ENCODE results near the gene UTP20. TPM values are rescaled to one million over a fixed set of nuclear protein-coding genes. Genes with fewer than 3 reads are reported as not detected.
A peak's percentile ranks its signal among the peaks of the same experiment; 100 is the strongest.
"Not testable (repeated sequence)": the region's sequence is repeated elsewhere in the genome, so short reads cannot be mapped to it uniquely, and the experiment has no call there.

UTP20 gene
- polyA plus RNA-seq, 3 donors, result 17.7 to 18.9 (median 17.9) TPM

- DNase-seq (ENCODE audit: low read depth in 3 of 3, low spot score in 2 of 3), result no peak
Observed at GRCh38 chr12:101325590-101325989, 45.7 kb downstream of the UTP20 start.

GRCh38 chr12:101327051-101327450 is 47.1 kb downstream of the UTP20 start:
- no peak for DNase-seq (ENCODE audit: low read depth in 3 of 3, low spot score in 2 of 3)

DNA sequence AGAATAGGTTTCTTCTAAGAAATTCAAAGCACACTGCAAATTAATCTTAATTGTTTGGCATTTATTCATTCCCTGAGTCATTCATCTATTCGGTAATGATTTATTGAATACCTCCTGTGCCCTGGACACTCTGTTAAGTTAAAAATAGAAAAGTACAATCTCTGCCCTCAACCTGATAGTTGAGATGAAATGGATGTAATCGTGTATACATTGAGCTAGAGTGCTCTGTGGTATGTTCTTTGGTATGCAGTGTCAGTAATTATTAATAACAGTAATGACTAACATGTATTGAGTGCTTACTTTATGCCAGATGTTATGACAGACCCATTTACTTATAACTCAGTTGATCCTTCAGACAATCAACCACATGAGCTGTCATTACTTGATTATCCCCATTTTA is 47.6 kb downstream of the UTP20 start:
- DNase-seq (ENCODE audit: low read depth in 3 of 3, low spot score in 2 of 3), result no peak

DNA sequence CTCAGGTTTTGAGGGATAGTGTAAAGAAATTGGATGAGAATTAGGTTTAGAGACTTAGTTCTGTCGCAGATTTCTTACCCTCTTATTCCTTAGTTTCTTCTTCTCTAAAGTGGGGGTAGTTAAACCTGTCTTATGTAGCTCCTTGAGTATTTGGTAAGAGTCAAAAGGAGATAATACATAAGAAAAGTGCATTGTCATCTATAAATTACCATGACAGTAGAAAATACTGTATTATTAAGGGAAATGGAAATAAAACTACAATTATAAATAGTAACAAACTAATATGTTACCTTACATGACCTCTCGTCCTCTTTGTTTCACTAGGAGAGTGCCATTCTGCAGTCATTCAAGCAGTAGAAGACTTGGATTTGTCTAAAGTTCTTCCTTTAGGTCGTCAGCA is 49.0 kb downstream of the UTP20 start:
- no peak for DNase-seq (ENCODE audit: low read depth in 3 of 3, low spot score in 2 of 3)

- DNase-seq (ENCODE audit: low read depth in 3 of 3, low spot score in 2 of 3), result no peak
Observed at GRCh38 chr12:101330631-101331030, 50.7 kb downstream of the UTP20 start.

GRCh38 chr12:101336437-101336836 is 56.5 kb downstream of the UTP20 start:
- no peak for DNase-seq (ENCODE audit: low read depth in 3 of 3, low spot score in 2 of 3)

DNA sequence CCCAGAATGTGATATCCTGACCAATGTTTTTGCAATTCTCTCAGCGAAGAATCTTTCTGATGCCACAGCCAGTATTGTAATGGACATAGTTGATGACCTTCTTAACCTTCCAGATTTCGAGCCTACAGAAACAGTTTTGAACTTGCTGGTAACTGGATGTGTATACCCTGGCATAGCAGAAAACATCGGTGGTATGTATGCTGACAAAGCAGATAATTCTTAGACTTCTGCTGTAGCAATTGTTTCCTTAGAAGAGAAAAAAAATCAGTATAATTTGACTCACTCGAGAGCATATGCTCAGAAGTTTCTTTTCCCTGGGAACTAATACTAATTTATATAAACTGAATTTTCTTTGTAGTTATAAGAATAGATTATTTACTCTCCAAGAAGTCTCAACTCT is 58.2 kb downstream of the UTP20 start:
- no peak for DNase-seq (ENCODE audit: low read depth in 3 of 3, low spot score in 2 of 3)

DNA sequence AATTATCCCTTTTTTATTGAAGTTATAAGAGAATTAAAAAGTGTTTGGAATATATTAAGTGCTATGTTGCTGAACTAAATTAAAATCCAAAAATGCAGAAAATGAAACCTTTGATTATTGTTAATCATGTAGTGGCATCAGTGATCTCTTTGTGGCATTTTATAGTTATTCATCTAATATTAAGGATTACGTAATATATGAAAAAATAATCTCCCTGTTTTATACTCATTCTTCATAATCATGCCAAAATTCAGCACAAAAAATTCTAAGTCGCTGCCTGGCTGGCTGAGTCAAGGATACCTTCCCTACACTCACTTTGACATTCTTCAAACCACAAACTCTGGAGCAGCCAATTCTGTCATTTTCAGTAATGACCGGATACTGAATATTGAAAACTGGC is 64.0 kb downstream of the UTP20 start:
- no peak for DNase-seq (ENCODE audit: low read depth in 3 of 3, low spot score in 2 of 3)

DNA sequence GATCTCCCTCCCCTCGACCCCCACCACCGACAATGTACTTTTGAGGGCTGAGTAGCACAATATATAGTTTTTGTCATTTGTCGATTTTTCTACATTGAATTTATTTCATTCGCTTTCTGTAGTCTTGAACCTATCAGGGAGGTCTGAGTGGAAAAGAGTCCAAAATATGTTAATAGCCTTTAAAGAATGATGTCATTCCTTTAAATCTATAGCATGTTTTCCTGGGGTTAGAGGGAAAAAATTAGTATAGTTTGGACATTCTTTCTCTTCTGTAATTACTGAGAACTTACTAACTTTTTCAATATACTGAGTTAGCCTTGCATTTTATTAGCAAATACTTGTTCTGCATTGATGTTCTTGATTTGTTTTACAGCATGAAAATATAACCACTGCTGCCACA is 71.8 kb downstream of the UTP20 start:
- DNase-seq (ENCODE audit: low read depth in 3 of 3, low spot score in 2 of 3), result no peak

DNA sequence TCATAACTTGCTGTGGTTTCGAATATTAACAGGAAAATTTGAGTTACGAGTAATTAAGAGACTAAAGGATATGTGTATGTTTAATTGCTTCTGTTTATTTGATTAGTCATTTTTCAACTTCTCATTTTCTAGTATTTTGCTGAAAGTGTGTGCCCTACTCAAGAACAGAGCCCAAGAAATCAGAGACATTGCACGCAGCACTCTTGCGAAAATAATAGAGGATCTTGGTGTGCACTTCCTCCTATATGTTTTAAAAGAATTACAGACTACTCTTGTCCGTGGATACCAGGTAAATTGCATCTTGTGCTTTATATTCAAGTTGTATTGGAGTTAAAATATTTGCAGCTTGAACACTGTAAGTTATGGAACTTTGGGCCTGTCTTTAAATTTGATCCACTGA is 76.9 kb downstream of the UTP20 start:
- DNase-seq (ENCODE audit: low read depth in 3 of 3, low spot score in 2 of 3), result no peak

DNA sequence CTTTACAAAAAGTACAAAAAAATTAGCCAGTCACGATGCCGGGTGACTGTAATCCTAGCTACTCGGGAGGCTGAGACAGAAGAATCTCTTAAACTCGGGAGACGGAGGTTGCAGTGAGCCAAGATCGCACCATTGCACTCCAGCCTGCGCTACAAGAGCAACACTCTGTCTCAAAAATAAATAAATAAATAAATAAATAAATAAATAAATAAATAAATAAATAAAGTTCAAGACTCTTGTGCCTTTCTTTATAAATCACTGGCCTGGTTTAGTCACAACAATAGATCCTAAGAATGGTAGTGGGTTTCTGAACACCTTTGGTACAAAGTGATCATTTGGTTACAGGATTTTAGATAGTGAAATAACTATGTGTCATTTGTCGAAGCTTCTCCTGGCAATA is 81.5 kb downstream of the UTP20 start:
- no peak for DNase-seq (ENCODE audit: low read depth in 3 of 3, low spot score in 2 of 3)

DNA sequence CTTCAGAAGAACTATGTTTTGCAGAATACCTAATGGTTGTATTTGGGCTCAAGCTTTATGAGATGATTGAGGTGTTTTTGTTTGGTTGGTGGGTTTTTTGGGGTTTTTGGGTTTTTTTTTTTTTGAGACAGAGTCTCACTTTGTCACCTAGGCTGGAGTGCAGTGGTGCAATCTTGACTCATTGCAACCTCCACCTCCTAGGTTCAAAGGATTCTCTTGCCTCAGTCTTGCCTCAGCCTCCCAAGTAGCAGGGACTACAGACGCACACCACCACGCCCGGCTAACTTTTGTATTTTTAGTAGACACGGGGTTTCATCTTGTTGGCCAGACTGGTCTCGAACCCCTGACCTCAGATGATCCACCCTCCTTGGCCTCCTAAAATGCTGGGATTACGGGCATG is 88.1 kb downstream of the UTP20 start:
- no peak for DNase-seq (ENCODE audit: low read depth in 3 of 3, low spot score in 2 of 3)

DNA sequence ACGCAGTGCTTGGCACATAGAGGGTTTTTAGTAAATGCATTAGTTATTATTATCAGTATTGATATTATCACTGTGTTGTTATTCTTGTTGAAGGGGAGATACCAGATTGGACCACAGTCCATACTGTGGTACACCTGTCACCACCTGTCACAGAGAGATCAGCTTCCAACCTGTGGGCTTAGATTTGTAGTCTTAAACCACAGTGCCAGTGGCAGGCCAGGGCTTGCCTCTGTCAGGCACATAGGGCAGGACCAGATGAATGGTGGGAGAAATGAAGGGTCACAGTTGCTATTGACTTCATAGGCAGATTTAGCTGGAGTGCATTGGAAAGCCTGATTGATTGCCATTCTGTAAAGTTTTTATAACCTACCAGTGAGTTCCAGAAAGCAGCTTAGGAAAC is 92.5 kb downstream of the UTP20 start:
- no peak for DNase-seq (ENCODE audit: low read depth in 3 of 3, low spot score in 2 of 3)

- no peak for DNase-seq (ENCODE audit: low read depth in 3 of 3, low spot score in 2 of 3)
Observed at GRCh38 chr12:101375573-101375972, 95.7 kb downstream of the UTP20 start.

GRCh38 chr12:101379149-101379548 is 99.2 kb downstream of the UTP20 start:
- no peak for DNase-seq (ENCODE audit: low read depth in 3 of 3, low spot score in 2 of 3)

- not testable (repeated sequence) for DNase-seq (ENCODE audit: low read depth in 3 of 3, low spot score in 2 of 3)
Observed at GRCh38 chr12:101391181-101391580, 111.3 kb downstream of the UTP20 start.

DNA sequence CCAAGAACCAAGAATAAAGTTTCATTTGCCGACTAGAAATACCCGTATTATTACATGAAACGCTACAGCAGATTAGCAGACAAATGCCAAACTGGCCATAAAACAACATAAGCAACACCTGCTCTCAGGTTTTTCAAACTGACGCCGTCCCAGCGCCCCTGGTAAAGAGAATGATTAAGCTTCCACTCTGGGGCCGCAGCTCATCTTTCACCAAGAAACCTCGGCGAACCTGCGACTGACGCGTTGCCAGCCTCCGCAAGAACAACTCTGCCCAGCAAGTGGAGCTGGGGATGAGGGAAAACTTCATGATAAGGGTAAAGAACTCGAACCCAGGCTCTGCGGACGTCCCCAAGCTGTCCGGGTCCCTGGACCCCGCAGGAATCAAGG is 127.1 kb downstream of the UTP20 start:
- DNase-seq (ENCODE audit: low read depth in 3 of 3, low spot score in 2 of 3), result peak in 2 of 3 donors; percentile 13 to 25

DNA sequence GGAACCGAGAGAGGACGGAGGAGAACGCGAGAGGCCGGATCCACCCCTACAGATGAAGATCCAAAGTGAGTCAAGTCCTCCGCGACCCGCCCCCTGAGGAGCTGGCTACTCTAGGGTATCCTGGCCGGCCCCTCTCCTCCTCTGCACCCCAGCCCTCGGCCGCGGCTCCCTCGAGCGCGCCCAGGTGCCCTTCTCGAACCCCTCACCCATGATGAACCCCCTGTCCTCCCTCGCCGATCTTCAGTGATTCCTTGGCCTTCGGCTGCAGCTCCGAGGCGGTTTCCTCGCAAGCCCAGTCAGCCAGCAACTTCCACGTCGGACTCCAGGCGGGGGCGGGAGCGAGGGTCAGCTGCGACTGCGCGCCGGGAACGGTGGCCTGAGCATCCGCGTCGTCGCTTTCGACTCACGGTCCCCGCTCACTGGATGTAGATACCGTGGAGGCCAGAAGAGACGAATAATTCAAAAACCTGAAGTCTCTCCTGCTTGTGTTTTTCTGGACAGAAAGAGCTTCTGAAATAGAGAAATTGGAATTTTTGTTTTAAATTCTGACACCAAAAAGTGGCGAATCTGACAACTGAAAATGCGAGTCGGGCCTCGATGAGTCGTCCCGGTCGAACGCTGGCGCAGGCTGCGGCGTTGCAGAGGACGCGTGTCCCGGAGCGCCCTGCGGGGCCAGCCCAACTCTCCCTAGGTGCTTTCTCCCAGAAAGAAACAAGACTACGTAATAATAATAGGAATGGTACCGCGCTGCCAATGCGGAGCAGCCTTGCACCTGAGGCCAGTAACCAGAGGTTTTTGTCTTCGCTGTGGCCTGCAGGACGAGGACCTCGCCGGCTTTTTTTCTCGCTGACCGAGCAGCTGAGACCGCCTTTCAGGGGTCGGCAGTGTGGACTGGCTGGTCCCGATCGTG is 127.8 kb downstream of the UTP20 start, which contains the start of gene ARL1:
Gene ARL1 (minus strand): TSS at position 337 of the 910 bp plus-strand sequence. CDS start 127 bp downstream, at position 210.
- peak; percentile 84 to 93 (median 93) for DNase-seq (ENCODE audit: low read depth in 3 of 3, low spot score in 2 of 3)

DNA sequence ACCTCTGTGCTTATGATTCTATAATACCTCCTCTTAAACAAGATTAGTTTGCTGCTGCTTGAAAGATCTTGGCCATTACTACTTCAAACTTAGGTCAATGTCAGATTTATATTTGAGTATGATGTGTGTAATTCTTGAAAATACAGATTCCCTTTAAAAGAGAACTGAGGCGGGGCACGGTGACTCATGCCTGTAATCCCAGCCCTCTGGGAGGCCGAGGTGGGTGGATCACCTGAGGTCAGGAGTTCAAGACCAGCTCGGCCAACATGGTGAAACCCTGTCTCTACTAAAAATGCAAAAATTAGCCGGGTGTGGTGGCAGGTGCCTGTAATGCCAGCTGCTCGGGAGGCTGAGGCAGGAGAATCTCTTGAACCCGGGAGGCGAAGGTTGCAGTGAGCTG is 130.3 kb downstream of the UTP20 start:
- not testable (repeated sequence) for DNase-seq (ENCODE audit: low read depth in 3 of 3, low spot score in 2 of 3)

DNA sequence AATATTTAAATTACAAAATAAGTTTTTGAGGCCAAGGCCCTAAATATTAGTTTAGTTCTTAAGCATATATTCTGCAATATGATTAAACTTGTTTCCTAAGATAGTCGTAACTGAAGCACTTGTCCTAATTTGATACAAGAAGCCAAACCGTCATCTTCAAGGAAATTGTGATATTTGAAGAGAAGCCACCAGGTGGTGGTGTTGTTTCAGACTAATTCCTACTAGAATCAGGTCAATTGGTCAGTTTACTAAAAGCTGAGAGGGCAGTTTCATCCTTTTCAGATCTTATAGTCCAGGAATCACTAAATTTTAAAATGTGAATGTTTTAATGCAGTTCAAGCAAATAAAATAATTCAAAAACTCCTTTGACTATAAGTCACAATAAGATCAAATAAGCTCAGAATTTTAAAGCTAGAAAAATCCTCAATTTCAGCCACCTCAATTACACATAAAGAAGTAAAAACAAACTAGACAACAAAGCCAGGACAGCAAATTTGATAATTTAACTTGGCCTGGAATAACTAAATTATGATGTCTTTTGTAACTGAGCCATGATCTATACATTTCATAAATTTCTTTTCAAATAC is 134.7 kb downstream of the UTP20 start:
- peak; percentile 17 to 47 (median 43) for DNase-seq (ENCODE audit: low read depth in 3 of 3, low spot score in 2 of 3)

DNA sequence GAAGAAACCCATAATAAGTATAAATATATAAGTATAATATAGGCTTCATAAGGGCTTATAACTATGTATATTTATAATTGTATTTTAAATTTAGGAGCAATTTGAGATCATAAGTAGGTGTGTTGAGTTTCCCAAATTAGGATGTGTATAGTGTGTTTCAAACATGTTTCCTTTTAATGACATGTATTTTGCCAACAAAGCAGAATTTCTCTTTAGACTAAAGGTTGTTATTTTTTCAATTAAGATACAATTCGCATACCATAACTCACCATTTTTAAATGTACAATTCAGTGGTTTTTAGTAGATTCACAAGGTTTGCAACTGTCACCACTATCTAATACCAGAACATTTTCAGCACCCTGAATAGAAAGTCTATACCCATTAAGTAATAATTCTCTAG is 135.3 kb downstream of the UTP20 start:
- no peak for DNase-seq (ENCODE audit: low read depth in 3 of 3, low spot score in 2 of 3)

DNA sequence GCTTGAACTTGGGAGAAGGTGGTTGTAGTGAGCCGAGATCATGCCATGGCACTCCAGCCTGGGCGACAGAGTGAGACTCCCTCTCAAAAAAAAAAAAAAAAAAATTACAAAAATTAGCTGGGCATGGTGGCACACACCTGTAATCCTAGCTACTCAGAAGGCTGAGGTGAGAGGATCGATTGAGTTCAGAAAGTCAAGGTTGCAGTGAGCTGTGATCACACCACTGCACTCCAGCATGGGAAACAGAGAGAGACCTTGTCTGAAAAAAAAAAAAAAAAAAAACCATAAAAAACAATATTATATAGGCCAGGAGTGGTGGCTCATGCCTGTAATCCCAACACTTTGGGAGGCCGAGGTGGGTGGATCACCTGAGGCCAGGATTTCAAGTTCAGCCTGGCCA is 142.2 kb downstream of the UTP20 start:
- DNase-seq (ENCODE audit: low read depth in 3 of 3, low spot score in 2 of 3), result not testable (repeated sequence)
